Epidermal melanocyte (primary cell): Measurements from ENCODE around the gene AGAP3.
A peak's percentile ranks its signal among the peaks of the same experiment; 100 is the strongest.

Experiments
- DNase-seq: peaks from one replicate; pipeline ENCODE4 v3.0.0; 2011; ENCODE audit warnings: low spot score; ENCODE audit not compliant: insufficient read length

AGAP3 gene

DNA sequence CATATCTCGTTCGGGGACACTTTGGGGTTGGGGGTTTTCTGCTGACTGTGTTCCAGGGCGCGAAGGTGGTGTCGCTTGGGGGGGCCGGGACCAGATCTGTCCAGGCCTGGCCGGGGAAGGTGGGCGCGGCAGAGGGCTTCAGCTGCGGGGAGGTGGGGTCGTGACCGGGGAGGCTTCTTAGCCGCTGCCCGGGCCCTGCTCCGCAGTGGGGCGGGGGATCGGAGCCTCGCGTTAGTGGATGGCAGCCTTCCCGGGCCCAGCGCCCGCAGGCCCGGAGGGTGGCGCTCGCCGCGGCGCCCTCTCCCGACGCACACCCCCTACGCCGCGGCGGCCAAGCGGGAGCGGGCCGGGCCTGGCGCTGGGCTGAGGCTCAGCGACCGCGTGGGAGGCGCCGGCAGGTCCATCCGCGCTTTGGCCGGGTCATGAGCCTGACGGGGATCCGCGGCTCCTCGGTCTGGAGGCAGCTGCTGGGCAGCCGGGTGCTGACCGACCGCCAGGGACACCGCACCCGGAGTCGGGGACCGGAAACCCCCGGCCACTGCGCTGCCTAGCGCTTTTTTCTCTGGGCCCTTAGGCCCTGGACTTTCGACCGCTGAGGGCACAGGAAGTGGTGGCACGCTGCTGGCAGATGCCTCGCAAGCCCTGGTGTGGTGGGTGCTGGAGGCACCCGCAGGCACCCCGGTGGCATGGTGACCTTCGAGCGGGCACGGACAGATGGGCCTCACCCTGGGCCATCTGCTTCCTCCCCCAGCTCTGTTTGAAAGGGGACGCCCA, 1.2 kb downstream of the AGAP3 start:
- no peak for DNase-seq

DNA sequence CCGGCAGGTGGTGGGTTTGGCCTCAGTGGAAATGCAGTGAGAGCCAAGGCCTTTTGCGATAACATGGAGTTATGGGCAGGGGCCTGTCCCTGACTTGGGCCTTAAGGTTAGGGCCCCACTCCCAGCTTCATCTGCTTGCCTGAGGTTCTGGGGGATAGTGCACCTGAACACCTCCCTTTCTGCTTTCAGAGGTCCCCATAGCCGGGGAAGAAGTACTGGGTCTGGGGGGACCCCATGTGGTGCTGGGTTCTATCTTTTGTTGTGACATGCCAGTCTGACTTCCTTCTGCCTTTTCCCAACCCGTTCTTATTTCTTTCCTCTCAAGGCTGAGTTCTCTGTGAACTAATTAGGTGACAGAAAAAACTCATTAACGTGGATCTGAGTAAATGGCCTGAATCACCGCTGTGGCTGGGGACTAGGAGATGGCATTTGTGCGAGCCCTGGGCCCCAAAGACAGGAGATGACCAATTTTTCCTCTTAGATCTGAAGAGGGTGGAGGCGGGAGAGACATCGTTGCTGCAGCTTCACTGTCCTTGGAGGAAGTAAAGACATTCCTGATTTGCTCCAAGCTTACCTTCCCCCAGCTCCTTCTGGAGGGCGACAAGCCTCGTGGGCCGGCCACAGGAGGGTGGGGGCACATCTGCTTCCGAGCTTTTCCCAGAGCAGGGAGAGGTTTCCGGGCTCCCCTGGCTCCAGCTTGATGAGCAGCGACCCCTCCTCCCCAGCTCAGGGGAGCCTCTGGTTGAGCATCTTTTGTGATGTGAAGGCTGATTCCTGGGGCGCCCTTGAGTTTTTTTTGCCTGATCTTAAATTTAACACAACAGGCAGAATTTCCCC, 2.0 kb downstream of the AGAP3 start:
- DNase-seq, result no peak

DNA sequence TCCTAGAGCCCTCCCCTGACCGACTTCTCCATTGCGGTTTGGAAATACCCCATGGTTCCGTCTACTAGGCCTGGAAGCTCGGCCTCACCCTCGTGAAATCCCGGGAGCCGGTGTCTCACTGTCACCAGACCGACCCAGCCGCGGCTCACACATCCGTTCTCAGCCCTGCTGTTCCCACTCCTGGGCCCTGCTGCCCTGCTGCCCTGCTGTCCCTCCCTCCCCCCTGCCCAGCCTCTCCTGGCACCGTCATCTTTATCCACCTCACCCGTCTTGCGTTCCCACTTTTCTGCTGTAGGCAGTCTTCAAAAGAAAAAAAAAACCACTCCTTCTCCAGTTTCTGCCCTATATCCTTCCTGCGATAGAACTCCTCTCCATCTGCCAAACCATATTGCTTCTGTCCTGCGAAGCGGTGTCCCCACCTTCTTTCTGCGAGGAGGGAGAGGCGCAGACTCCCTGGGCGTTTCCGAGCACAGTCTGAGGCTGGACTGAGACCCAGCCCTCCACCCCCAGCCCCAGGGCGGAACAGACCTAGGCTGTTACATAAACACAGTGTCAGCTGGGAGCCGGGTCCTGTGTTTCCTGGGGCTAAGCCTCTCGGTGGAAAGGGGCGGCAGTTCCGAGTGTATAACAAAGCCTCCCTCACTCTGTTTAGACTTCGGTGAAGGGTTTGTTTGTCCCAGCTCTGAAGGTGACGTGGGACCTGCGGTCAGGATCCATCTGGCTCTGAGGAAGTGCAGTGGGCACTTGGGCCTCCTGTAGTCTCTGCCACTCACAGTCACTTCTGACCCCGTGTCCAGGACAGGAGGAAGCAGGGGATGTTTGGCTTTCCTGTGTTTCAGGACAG, 2.8 kb downstream of the AGAP3 start:
- DNase-seq, result peak; percentile 70

DNA sequence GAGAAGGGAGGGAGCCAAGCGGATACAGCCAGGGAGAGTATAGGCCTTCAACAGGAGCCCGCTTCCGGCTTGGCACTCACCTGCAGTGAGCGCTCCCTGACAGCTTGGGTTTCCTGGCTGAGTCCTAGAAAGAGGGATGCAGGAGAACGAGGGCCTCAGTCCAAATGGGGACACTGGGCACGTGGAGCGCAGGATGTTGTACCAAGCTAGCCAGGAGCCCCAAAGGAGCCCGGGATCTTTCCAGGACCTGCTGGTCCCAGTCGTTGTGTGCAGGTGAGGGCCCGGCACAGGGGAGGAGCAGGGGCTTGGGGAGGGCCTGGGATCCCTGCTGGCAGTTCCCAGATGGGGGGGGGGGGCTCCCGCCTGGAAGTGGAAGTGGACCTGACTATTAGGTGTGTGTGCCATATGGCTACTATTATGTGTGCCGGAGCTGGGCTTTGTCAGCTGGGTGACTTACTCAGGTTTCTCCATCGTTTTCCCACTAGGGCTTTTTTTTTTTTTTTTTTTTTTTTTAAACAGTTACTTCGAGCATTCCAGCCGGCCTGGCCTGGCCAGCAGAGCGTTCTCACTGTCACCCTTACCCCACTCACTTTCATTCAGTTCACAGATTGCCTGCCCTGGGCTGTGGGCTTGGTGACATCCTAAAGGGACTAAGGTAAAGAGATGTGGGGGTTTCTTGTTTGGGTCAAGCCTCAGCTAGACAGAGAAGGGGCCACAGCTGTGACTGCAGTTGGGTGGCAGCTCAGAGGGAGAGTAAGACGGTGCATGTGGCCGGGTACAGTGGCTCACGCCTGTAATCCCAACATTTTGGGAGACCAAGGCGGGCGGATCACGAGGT, 3.8 kb downstream of the AGAP3 start:
- no peak for DNase-seq

DNA sequence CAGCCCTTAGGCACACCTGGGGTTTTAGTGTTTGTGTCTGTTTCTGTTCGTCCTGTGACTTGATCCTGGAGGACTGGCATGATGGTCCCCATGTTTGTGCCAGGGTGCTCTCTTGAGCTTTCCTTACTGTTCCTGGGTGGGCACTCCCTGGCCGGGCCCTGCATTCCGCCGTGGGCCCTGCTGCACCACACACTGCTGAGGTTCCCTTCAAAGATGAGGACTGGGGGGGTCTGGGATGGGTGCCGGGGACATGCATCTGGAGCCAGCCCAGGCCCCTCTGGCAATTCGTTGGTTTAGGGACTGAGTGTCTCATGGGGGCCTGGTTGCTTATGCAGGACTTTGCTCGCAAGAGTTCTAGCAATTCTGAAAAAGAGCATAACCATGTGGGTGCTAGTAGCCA, 4.7 kb downstream of the AGAP3 start:
- DNase-seq, result no peak

DNA sequence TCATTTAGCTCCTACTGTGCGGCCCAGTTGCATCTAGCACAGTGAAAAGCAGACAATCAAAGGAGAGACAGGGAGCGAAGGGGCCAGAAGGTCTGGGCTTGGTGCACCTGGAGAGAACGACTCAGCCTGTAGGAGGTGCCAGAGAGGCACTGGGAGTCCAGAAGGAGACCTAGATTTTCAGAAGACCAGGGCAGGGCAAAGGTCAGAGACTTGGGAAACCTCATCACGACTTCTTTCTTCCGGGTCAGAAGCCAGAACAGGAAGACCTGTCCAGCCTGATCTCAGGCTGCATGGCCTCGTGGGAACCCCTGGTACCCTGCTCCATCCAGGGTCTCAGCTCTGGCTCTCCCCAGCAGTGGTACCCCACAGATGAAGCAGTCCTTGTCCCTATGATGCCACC, 5.2 kb downstream of the AGAP3 start:
- no peak for DNase-seq

DNA sequence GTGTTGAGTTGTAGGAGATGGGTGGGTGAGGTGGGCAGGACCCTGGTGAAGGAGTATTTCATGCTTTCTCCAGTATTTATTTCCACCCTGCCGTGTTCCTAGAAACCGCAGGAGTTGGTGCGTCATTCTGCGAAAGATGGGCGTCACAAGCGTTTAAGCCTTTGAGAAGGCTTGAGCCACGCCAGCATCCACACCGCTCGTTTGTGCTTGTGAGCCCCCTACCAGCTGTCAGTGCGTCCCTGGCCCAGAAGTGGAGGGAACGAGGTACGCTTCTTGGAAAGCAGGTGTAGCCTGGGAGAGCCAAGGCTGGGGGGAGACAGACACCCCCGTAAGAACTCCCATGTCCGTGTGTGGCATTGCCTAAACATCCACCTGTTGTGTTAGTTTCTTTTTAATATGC, 5.7 kb downstream of the AGAP3 start:
- DNase-seq, result no peak

DNA sequence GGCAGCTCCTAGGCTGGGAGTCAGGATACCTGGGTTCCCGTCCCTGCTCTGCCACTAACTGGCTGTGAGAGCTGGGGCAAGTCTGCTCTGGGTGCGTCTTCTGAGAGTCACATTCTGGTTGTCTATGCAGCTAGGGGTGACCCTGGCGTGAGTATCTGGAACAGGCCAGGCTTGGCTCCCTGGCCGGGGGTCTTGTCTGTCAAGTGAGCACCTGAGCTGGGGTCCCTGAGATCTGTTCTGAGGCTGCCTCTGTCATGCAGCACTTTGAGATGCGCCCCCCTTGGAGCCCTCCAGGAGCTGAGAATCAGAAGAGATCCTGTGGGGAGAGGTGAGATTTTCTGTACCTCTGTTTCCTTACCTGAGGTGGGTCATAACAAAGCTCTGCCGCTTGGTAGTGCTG, 7.5 kb downstream of the AGAP3 start:
- DNase-seq, result no peak

DNA sequence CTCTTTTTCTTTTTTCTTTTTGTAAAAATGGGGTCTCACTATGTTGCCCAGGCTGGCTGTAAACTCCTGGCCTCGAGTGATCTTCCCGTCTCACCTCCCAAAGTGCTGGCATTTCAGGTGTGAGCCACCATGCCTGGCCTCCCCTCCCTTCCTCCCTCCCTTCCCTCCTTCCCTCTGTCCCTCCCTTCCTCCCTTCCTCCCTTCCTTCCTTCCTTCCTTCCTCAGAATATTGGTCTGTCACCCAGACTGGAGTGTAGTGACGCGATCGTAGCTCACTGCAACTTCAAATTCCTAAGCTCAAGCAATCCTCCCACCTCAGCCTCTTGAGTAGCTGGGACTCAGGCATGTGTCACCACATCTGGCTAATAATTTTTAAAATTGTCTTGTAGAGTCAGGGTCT, 8.4 kb downstream of the AGAP3 start:
- no peak for DNase-seq

DNA sequence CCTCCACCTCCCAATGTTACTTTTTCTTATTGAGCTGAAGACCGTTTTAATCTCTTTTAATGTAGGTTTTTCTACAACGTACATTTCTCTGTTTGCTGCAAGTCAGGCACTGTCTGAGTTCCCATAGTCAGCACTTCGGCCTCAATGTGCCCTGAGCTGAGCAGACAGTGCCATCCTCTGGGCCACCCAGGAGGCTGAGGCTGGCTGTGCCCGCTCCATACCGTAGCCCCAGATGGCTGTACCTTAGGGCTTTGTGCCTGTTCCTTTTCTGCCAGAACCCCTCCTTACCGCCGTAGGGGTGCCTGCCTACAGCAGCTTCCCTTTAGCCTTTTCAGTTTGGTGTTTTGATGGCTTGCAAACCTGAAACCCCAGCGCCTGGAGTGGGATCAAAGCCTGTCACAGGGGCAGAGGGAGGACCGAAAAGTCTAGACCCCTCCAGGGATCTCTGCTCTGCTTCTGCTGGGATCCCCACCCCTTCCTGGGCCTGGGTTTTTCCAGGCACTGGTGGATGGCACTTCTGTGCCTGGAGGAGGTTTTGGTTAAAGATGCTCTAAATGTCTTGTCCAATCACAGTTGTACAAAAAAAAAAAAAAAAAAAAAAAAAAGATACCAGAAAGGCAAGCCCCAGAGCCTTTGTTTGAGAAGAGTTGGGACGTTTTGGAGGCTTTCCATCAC, 9.0 kb downstream of the AGAP3 start:
- DNase-seq, result no peak

DNA sequence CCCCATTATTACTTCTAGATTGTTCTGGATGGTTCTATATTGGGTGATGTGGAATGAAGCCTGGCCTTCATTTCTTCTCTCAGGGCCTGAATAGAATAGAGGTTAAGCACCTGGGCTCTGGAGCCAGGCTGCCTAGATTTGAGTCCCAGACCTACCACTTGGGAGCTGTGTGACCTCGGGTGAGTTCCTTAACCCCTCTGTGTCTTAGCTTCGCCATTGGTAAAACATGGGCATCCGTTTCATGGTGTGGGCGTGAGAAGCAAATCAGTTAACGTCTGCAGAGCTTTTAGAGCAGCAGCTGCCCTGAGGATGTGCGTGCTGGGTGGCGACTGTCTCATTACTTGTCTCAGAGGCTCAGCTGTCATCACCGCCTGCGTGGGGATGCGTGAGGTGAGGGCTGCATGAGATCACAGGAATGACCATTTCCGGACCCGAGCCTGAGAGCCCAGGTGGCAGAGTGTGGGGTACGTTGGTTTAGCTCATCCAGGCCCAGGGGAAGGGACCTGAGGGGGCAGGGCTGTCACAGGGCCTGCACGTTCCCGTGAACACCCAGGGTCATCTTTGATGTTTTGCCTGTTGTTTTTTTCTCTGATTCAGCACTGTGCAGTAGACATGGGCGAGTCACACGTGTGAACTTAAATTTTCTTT, 9.7 kb downstream of the AGAP3 start:
- DNase-seq, result no peak

DNA sequence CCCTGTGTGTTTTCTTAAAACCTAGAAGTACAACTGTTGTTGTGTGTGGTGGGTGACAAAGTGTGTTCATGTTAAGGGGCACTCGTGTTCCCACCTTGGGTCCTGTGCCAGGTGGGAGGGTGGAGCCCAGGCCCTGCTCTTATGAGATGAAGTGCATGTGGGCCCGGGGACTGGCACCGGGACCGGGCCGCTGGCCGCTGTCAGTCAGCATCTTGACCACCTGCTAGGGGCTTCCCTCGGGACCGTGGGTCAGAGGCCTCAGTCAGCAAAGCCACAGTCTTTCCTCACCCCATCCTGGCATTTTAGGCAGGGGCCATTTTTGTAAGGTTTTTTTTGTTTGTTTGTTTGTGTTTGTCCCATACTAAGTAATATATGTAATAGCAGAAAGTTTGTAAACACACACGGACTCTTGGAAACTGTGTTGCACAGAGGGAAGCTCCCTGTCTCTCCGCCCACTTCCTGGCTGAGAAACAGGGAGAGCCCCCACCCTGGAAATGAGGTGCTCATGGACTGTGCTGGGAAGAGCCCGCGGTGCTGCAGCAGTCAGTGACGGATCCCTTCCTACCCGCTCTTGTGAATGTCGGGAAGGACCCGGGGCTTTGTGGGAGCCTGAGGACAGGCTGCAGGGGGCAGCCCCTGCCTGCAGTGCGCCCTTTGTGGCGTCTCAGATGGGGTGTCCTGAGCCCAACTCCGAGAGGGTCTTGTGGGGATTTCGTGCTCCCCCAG, 13.4 kb downstream of the AGAP3 start:
- DNase-seq, result no peak

DNA sequence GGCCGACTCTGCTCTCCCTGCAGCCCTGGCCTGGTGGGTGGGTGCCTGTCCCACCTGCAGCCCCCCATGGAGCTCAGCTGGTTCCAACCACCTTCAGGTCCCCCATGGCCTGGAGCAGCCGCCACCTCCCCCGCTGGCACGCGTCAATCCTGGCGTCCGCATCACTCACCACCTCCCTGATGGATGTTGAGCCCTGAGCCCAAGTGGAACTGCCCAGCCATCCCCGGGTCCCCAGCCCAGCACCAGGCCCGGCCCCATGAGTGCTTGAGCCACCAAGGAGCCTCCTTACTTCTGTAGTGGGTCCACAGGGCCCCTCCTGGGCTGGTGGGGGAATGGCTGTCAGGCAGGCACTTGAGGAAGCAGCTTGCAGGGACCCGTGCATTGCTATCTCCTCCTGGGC, 14.6 kb downstream of the AGAP3 start:
- DNase-seq, result no peak

DNA sequence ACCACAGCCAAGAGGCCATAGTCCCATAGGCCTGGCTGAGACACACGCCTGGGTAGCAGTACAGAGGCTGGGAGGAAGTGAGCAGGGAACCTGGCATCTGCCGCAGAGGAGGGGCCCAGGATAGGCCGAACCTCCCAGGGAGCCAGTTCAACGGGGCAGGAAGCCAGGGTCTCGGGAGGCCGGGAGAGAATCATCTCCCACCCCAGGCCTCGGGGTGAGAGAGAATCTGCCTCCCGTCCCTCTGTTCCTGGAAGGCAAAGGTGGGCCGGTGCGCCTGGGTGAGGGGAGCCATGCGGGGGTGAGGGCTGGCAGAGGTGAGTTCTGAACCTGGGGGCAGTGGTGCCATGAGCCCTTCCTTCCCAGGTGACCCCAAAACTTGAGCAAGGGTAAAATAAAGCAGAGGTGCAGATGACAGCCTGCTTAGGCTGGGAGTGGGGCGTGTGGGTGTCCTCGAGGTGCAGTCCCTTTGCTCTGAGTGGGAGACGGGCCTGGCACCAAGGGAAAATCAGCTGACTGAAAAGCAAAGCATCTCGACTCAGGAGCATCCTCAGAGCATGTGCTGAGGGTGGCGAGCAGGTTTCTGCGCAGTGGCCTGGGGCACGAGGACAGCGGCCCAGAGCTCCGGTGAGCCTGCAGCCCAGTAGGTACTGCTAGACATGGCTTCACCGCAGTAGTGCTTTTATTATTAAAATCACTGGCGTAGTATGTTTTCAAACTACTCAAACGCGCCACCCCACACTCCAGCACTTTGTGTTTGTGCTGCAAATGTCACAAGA, 15.5 kb downstream of the AGAP3 start:
- DNase-seq, result no peak

DNA sequence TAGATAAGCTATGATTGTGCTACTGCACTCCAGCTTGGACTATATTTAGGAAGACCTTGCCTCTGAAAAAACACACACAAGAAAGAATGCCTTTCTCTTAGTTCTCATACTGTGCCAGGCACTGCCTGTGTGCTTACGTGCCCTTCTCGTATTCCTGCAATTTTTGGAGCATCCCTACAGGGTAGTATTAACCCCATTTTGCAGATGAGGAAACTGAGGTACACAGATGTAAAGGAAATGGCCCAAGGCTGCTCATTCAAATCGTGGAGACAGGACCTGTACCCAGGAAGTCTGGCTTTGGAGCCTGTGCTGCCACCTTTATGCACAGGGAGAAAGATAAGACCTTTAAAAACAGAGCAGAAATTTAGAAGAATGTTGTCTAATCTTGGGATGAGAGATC, 16.7 kb downstream of the AGAP3 start:
- DNase-seq, result no peak

DNA sequence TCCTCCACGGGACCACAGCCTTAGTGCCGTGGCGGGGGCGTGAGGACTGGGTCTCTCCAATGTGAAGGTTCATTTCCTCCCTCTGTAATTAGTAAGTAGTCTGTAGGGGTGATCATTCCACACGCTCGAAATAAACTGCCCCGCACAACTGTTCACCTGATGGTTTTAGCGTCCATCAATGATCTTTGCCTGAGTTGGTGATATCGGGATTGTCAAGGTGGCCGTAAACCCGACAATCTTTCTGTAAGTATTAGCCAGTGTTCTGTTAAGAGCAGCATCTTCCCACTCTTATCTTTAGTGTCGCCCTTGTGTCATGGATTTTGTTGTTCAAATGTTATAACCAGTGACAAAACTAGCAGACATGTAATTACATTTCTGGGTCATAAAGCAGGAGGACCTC, 17.7 kb downstream of the AGAP3 start:
- no peak for DNase-seq

DNA sequence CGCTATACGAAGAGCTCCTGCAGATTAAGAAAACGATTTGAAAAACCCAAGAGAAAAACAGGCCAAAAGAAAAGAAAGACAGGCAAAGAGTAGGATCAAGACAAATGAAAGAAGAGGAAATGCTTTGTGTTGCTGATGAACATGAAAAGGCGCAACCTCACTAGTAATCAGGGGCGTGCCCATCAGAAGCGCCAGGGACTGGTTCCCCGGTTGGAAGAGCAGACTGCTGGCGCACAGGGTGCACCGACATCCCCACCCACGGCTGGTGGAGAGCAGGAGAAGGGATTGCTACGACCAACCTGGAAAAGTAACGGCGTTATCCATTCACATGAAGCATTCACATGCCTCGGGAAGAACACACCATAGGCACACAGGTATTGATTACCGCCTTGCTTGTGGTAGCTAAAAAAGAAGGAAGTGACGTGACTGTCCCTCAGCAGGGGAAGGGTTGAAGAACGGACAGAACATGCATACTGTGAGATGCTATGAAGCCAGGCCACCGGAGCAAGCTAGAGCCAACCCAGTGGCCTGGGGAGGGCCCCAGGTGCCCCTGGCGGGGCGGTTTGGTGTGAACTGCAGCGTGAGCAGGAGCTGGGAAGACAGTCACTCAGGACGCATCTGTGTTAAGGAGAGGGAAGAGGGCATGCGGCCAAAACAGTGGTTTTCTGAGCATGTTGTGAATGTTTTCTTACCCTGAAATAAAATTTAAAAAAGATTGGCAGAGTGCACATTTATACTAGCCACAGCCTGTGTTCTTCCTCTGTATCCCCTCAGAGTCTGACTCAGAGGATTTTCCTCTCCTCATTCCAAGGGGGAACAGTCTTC, 18.3 kb downstream of the AGAP3 start:
- no peak for DNase-seq

DNA sequence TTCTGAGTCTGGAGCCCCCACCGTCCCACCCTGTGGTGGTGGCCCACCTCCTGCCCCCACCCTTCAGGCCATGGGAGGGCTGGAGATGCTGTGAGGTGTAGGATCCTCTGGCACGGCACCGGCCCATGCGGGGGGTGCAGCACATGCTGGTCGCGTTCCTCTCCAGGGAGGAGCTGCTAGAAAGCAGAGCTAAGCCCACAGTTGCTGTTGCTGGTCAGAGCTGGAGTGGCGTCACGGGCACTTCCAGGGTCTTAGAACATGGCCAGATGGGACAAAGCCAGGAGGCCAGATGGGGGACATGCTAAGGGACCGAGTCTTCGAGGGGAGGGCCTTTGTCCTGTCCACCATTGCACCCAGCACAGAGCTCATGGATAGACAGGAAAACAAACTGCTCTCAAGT, 21.6 kb downstream of the AGAP3 start:
- DNase-seq, result no peak
